ENCODE measurements around the gene PLXNB1.
"Not testable (repeated sequence)": the region's sequence is repeated elsewhere in the genome, so short reads cannot be mapped to it uniquely, and the experiment has no call there.

Gene PLXNB1

DNA sequence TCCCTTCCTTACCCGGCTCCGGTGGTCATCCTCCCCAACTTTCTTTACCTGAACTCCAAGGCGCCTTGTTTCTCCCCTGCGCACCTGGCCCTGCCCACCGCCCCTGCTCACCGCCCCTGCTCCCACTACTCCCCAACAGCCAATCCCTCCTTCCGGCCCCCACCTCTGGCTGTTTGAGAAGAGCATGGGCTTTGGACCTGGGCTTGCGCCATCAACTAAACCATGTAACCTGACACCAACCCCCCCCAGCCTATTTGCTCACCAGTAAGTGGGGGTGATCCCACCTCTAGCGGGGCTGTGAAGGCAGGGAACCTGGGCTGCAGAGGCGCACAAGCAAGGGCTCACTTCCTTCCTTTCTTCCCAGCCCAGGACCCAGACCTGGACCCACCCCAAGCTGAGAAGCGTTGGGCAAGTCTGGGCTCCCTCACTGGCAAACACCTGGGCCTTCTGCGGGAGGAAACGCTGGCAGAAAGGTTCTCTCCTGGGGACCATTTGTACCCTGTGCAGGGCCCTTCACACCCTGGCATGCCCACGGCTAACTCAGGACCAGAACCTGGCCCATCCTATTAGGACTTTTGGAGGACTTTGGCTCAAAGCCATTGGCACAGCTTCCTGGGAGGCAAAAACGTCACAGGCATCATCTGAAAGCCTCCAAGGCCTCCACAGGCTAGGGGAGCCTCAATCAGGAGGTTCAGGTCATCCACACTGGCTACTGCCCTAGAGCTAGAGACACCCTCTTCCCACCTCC lies at the start of gene PLXNB1:
TSS of gene PLXNB1 (minus strand) at position 127 of the 748 bp plus-strand sequence. CDS start 5,475 bp downstream, outside the sequence.
- no peak for DNase-seq (ENCODE audit: low read depth in 2 of 2, low spot score in 1 of 2)

DNA sequence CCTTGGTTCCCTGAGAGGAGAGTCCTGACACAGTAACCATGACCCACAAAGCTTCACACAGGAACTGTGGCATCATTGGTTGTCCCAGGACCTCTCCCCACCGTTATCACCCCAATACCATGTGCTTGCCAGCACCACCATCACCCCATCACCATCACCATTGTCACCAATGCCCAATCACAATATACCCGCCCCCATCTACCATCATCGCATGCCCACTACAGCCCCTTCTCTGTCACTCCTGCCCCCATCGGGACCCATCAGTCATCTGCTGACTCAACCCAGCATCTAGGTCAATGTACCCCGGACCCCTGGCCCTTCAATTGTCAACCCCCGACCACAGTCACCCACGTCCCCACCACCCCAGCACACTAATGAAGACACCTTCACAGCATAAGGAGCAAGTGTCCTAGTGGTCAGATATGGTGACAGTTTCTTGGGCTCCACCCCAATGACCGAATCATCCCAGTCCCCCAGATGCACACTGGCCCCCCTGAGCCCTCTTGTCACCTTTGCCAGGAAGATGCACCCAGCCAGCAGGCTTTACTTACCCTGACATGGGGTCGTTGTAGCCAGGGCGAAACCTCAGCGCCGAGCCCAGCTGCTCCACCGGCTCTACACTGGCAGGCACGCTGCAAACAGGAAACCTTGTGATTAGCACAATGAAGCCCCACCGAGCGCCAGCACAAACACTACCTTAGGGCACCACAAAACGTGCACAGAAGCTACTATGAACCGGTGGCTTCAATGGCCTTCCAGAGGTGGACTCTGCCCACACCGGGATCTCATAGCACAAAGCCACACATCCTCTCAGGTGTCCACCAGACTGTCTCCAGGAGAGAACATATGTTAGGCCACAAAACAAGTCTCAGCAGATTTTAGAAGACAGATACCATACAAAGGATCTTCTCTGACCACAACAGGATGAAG lies 49.0 kb upstream of the PLXNB1 start:
- DNase-seq (ENCODE audit: low read depth in 2 of 2, low spot score in 1 of 2) = no peak

GRCh38 chr3:48477959-48478520 lies 48.2 kb upstream of the PLXNB1 start:
- DNase-seq (ENCODE audit: low read depth in 2 of 2, low spot score in 1 of 2) = no peak

- no peak for DNase-seq (ENCODE audit: low read depth in 2 of 2, low spot score in 1 of 2)
Measured at GRCh38 chr3:48476426-48477053, 46.7 kb upstream of the PLXNB1 start.

DNA sequence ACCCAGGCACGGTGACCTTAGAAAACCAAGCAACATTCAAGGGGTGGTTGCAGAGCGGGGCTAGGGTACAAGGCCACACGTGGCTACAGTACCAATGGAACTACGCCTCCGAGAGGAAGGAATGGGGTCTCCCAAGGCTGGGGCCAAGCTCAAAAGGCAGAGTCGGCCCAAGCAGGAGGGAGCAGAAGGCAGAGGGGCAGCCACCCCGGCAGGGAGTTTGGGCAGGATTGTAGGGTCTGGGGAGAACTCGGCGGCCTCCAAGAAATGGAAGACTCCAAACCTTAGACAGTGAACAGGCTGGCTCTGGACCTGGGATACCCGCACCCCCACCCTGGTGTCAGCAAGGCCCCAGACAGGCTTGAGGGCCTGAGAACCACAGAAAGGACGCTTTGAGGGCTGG lies 45.3 kb upstream of the PLXNB1 start:
- no peak for DNase-seq (ENCODE audit: low read depth in 2 of 2, low spot score in 1 of 2)

DNA sequence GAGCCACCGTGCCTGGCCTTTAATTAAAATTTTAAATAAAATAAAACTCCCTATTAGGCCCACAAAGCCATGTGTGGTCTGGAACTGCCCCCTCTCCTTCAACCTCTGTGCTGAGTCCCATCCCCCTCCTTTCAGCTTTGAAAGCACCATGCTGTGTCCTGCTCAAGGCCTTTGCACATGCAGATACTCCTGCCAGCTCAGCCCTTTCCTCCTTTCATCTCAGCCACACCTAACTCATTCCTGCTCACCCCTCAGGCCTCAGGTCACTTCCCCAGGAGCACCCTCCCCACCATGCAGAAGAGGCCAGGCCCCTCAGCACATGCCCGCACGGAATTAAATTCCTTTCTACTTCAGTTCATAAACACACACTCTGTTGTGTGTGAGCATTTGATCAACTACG lies 44.7 kb upstream of the PLXNB1 start:
- no peak for DNase-seq (ENCODE audit: low read depth in 2 of 2, low spot score in 1 of 2)

GRCh38 chr3:48474031-48474430 lies 44.1 kb upstream of the PLXNB1 start:
- DNase-seq (ENCODE audit: low read depth in 2 of 2, low spot score in 1 of 2) = not testable (repeated sequence)

GRCh38 chr3:48473617-48473952 lies 43.7 kb upstream of the PLXNB1 start:
- DNase-seq (ENCODE audit: low read depth in 2 of 2, low spot score in 1 of 2) = no peak

DNA sequence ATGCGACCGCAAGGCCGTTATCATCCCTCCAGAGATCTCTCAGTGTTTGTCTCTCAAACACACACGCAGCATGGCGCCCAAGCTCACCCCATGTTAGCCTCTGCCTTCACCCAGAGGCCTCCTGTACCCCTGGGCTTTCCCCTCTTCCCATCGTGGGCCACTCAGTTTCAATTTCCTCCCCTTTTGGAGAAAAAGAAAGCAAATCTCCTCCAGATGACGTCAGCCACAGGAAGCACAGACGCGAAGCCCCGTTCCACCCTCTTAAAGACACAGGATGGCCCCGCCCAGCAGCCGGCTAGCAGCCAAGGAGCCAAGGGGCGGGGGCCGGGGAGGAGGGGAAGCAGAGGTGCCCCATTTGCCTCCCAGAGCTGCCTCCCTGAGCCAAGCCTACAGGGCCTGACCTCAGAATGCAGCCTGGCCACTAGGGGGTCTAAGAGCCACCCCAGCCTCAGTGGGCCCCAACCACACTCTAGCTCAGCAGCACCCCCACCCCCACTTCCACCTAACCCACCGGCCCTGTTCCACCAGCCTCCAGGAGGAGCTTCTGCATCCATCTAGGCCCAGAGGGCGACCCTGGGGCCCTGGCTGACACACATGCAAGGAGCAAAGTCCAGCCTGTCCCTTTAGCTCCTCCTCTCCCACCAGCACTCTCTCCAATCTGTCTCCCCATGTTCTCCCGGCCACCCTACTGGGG lies 43.2 kb upstream of the PLXNB1 start:
- peak; percentile 88 for DNase-seq (ENCODE audit: low read depth in 2 of 2, low spot score in 1 of 2)

DNA sequence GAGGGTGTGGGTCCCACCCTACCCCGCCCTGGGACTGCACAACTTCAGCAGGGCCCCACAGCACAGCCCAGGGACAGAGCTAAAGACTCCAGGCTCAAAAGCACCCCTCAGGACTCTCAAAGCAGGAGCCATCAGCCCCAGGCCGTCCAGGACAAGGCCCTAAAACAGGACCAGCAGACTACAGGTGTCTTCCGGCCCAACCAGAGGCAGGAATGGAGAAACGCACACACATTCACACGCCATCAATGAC lies 42.7 kb upstream of the PLXNB1 start:
- no peak for DNase-seq (ENCODE audit: low read depth in 2 of 2, low spot score in 1 of 2)

DNA sequence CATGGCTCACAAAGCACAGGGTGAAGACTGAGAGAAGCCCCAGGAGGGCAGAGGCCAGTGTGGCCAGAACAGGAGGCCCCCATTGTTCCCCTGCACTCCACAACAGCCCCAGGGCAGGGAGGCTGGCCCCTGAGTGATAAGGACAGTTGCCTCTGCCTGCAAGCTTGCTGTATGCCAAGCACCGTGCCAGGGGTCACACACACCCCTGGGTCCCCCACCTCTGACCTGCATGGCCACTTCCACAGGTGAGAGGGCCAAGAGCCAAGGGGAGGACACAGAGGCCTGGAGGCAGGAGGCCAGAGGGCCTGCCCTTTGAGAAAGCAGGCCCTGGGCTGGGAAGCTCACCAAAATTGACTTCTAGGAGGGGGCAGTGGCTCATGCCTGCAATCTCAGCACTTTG lies 40.4 kb upstream of the PLXNB1 start:
- no peak for DNase-seq (ENCODE audit: low read depth in 2 of 2, low spot score in 1 of 2)

GRCh38 chr3:48469046-48469915 lies 39.4 kb upstream of the PLXNB1 start:
- no peak for DNase-seq (ENCODE audit: low read depth in 2 of 2, low spot score in 1 of 2)

DNA sequence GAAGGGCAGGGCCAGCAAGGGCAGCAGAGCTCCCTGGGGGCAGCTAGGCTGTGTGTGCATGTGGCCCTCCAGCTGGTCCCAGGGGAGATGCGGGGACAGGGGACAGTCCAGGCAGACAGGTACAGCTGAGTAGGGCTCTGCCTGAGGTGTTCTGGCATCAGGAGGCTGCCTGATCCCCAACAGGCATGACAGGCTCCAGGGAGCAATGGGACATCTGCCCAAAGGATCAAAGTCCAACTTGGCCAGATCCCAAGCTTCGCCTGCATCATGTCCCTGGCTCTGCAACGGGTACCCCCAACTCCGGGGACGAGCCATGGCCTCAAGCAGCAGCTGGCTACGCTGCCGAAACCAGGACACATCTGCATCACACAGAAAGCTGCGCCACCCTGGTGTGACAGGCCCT lies 38.4 kb upstream of the PLXNB1 start:
- DNase-seq (ENCODE audit: low read depth in 2 of 2, low spot score in 1 of 2) = no peak

- DNase-seq (ENCODE audit: low read depth in 2 of 2, low spot score in 1 of 2) = no peak
Measured at GRCh38 chr3:48467473-48468267, 37.8 kb upstream of the PLXNB1 start.

GRCh38 chr3:48467110-48467454 lies 37.2 kb upstream of the PLXNB1 start:
- DNase-seq (ENCODE audit: low read depth in 2 of 2, low spot score in 1 of 2) = no peak

GRCh38 chr3:48466386-48467109 lies 36.7 kb upstream of the PLXNB1 start:
- no peak for DNase-seq (ENCODE audit: low read depth in 2 of 2, low spot score in 1 of 2)

DNA sequence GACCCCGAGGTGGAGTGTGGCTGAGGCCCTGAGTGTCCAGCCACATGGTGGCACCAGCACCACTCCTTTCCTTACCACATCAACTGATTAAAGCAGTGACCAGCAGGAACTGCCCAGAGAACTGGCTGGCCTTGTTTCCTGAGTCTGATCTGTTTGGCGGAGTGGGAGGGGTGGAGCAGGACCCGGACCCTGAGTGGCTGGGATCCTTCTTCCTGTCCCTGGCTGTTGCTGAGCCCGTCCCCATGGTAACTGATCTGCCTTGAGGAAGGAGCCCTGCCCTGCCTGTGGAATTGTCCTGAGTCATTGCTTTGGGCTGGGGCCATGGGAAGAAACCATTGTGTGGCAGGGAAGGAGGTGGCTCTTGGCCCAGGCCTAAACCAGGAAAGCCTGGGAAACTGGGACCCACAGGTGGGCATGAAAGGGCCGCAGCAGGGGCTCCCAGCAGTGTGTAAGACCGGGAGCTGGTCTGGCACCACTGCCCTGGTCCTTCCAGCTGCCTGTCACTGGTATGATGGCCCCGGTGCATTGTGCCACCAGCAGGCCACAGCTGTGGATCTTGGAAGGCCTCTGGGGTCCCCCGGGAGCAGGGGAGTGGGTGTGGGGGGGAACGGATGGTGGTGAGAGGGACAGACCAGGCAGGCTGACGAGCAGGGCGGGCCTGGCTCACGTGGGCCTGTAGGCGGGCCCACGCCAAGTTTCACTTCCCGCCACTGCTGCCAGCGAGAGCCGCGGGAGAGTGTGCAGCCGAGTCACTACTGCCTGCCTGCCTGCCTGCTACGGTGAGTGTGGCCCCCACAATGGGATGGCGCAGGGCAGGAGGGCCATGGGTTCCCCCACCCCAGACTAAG lies 35.9 kb upstream of the PLXNB1 start:
- peak; percentile 52 to 62 for DNase-seq (ENCODE audit: low read depth in 2 of 2, low spot score in 1 of 2)

- no peak for DNase-seq (ENCODE audit: low read depth in 2 of 2, low spot score in 1 of 2)
Measured at GRCh38 chr3:48465237-48465530, 35.3 kb upstream of the PLXNB1 start.
